GM19025 (cell line): Measurements from ENCODE around the gene MYL6.

Experiments used
- ATAC-seq: cut with Tn5 transposase; IDR thresholded peaks from one replicate; pipeline ENCODE4 v1.9.1; 2021; ENCODE audit warnings: mild to moderate bottlenecking, low read depth, moderate library complexity; ENCODE audit not compliant: unreplicated experiment

The MYL6 gene

DNA sequence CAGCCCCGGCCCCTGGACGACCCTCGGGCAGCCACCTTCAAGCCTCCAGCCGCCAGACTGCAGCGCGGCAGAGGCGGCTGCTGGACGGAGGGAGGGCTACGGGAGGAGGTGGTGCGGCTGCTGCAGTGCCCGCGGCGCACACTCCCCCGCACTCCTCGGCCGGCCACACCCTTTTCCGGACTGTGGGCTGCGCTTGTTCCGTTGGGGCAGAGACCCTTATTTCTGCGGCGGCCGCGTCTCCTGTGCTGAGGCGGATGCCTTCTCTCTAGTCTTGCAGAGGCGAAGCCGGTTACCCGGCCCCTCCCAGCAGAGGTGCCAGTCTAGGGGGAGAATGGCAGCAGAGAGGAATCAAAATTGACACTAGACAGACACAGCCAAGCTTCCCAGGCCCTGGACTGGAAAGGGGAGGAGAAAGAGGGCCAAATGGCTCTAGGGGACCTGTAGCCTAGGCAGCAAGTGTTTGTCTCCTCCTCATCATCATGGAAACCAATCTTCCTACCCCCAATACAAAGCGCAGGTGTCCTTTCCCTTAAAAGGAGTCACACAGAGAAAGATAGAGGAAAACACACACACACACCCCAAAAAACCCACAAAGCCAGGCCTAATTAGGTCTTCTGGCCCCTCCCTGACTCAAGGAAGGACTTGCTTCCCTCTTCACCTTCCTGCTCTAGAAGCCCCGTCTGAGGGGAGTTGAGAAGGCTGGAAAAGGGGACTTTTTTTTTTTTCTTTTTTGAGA is 28.8 kb upstream of the MYL6 start:
- ATAC-seq = peak; percentile 25

DNA sequence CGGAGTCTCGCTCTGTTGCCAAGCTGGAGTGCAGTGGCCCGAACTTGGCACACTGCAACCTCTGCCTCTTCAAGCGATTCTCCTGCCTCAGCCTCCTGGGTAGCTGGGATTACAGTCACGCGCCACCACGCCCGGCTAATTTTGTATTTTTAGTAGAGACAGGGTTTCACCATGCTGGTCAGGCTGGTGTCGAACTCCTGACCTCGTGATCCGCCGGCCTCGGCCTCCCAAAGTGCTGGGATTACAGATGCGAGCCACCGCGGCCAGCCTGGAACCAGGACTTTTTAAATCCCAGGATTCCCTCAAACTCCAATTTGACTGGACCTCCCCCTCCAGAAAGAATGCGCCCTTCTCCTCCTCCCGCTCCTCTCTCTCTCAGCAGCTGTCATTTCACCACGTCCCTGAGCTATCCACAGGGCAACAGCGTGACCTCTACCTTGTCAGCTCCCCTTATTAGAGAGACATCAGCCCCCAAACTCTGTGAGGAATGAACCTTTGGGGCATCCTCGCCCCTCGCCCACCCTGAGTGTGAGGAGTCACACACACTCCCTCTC is 28.1 kb upstream of the MYL6 start:
- ATAC-seq = no peak

DNA sequence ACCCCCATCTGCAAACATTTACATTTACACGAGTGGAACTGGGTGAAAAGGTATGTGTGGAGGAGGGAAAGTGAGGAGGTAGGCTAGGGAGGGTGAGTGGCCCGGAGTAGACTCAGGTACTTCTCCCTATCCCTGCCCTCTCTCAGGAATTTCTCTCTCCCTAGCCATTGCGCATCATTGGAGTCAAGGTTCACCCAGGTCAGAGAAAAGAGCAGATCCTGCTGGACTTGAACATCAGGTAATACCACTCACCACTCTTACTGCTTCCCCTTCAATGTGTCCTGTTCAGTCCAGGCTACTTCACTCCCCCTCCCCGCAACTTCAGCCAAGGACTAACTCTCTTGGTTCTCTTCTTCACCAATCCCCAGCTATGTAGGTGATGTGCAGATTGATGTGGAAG is 27.3 kb upstream of the MYL6 start:
- ATAC-seq = no peak

DNA sequence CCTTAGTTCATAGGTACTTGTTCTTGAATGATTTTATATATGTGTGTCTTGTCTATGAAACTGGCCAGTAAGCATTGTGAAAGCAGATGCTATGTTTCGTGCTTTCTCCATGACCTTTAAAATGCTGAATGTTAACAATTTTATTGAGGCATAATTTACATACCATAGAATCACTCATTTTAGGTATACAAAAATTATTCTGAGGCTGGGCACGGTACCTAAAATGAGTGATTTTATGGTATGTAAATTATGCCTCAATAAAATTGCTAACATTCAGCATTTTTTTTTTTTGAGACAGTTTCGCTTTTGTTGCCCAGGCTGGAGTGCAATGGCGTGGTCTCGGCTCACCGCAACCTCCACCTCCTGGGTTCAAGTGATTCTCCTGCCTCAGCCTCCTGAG is 23.3 kb upstream of the MYL6 start:
- ATAC-seq = no peak

DNA sequence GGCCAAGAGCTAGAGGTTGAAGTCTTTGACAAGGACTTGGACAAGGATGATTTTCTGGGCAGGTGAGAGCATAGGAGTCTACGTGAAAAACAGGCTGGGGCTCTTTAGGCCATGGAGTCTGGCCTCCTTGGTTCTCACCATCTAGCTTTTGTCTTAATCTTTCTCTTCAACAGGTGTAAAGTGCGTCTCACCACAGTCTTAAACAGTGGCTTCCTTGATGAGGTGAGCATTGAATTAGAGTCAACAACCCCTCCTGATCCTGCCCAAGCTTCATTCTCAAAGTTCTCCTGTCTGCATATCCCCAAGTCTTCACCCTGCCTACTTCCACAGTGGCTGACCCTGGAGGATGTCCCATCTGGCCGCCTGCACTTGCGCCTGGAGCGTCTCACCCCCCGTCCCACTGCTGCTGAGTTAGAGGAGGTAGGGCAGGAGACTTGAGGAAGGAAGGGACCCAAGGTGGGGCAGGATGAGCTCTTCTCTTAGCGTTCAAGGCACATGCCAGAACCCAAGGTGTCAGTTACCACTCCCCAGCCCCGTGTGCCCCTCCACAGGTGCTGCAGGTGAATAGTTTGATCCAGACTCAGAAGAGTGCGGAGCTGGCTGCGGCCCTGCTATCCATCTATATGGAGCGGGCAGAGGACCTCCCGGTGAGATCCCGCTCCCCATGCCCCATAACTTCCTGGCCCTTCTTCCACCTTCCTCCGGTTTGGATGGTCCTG is 20.1 kb upstream of the MYL6 start:
- no peak for ATAC-seq

DNA sequence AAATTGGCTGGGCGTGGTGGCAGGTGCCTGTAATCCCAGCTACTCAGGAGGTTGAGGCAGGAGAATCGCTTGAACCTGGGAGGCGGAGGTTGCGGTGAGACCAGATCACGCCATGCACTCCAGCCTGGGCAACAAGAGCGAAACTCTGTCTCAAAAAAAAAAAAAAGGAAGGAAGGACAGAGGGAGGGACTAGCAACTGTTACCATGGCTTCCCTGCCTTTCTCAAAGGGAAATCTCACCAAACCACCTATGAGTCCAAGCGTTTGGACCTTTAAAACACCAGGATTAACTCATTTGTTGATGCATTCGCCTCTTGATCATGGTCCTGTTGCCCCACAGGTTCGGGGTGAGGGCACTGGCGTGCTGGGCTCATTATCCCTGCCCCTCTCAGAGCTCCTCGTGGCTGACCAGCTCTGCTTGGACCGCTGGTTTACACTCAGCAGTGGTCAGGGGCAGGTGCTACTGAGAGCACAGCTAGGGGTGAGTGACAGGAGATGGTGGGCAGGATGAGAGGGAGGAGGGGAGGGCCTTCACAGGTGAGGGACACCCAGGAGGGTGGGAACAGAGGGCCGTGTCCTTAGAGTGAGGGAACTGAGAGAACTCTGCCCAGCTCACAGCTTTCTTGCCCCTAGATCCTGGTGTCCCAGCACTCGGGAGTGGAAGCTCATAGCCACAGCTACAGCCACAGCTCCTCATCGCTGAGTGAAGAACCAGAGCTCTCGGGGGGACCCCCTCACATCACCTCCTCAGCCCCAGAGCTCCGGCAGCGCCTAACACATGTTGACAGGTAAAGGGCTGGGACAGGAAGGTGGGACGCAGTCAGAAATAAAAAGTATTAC is 16.0 kb upstream of the MYL6 start:
- ATAC-seq = no peak

DNA sequence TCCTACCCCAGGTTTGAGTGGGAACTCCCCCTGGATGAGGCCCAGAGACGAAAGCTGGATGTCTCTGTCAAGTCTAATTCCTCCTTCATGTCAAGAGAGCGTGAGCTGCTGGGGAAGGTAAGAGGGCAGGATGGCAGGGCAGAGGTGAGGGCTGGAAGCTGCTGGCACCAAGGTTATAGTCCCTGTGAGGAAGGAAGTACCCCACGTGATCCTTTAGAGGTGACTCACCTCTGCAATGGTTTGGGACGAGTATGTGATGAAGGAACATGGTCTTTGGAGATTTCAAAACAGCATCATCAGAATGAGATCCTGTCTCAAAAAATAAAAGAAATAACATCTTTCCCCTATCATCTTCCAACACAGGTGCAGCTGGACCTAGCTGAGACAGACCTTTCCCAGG is 14.9 kb upstream of the MYL6 start:
- ATAC-seq = no peak

DNA sequence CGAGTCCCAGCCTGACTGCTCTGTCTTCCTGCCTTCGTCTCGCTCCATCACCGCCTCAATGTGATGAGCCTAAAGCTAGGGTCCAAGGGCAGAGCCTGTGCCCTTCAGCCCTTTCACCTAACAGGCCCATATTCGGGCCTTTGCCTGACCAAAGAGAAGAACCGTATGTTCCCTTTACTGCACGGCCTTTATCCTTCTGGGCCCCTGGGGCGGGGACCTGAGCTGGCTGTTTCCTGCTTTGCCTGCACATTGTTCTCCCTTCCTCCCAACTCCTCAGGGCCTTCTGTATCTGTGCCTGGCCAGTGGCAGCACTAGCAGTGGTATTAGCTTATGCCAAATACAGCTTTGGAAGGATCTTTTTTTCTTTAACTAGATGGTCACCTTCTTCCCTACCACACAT is 14.3 kb upstream of the MYL6 start:
- ATAC-seq = no peak

DNA sequence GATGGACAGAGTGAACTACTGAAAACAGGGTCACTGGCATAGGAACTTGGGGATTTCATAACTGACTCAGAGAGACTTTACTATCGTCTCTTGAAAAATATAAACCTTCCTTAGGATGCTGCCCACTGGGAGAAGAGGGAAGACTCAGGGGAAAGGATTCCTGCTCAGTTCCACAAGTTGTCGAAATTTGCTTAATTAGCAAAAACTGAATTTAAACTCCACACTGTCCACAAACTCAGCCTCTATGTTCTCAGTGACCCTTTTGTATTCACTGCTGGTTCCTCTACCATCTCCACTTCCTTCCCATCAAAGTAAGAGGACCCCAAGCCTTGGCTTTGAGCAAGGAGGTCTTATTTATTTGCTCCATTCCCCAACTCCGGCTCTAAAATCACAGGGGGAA is 12.9 kb upstream of the MYL6 start:
- no peak for ATAC-seq

DNA sequence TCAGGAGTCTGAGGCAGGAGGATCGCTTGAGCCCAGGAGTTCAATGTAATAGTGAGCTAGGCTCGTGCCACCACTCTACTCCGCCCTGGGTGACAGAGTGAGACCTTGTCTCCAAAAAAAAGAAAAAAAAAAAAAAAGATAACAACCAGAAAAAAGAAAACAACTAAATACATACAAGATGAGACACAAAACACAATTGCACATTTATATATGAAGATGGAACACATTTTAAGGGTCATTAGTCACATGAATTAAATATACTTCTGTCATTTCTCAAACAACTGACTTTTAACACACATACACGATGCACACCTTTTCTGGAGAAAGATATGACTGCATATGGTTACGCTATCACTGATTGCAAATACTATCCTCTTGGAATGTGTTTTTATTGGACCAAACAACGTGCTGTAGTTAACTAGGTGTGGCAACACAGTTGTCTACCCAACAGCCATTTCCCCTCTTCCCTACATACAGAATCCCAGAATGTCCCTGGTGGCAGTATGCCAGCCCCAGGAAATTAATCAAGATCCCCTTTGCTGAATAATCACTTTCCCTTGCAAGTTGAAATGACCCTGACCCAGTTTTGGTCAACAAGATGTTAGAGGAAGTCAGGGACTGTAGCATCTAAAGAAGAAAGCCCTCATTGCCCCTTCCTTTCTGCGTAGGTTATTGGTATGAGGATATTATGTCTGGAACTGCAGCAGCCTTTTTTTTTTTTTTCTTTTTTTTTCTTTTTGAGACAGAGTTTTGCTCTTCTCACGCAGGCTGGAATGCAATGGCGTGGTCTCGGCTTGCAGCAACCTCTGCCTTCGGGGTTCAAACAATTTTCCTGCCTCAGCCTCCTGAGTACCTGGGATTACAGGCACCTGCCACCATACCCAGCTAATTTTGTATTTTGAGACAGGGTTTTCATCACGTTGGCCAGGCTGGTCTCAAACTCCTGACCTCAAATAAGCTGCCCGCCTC is 11.4 kb upstream of the MYL6 start:
- no peak for ATAC-seq

DNA sequence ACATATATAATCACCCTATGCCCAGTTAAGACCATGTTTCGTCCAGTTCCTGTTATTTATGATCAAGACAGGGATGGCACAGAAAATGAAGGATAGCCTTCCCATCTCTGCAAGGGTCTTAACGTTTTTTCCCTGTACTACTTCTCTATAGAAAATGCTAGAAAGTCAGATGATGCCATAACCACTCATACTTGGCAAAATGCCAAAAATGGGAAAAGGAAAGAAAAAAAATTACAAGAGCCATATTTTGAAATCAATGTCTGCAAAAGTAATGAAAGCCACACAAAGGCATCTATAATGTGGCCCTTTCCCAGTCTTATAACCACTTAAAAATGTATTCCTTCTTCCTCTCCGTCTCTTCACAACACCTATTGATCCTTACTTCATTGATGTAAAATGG is 7.6 kb upstream of the MYL6 start:
- no peak for ATAC-seq

DNA sequence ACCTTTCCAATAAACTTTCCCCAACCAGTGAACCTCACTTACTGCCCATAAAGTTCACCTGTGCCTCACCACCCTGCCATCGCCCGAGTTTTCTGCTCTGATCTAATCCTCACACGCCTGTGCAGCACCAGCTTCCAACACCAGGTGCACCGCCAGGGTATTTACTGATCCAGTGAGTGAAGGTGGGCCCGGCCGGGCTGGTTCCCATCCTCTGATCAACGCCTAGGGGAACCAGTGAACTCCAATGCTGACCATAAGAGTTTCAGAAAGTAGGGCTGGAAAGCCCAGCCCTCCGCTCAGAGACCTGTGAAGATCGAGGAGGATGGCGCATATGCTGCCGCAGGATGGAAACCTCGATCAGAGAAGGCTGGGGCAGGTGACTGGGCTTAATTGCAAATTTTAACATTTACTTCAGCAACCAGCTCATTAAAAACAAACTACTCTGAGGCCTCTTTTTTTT is 6.5 kb upstream of the MYL6 start:
- ATAC-seq = peak; percentile 41

DNA sequence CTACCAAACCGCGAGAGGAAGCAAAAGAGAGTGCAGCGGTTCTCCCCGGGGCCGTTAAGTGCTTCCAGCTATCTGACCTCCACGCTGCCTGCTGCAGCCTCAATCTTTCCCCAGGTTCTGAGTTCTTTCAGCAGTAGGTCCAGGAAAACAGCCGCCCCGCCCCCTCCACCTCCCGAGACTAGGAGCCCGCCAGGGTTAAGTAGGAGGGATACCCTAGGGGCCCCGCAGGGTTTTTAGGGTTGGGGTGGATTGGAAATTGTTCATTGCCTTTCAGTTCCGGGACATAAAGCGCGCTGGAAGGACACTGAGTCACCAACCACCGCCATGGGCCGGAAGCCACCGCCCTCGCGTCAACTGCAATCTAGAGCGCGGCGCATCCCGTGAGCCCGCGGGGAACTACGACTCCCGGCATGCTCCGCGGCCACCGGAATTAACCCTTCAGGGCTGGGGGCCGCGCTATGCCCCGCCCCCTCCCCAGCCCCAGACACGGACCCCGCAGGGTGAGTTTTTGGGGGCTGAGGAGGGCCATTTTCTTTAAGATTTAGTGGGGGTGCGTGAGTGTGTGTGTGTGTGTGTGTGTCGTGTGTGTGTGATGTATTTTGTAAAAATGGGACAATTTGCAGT is 5.9 kb upstream of the MYL6 start, which contains the start of gene MYL6B:
Gene MYL6B (plus strand): TSS at position 456 of the 624 bp plus-strand sequence. CDS start 1,332 bp downstream, outside the sequence.
- ATAC-seq = peak; percentile 94

DNA sequence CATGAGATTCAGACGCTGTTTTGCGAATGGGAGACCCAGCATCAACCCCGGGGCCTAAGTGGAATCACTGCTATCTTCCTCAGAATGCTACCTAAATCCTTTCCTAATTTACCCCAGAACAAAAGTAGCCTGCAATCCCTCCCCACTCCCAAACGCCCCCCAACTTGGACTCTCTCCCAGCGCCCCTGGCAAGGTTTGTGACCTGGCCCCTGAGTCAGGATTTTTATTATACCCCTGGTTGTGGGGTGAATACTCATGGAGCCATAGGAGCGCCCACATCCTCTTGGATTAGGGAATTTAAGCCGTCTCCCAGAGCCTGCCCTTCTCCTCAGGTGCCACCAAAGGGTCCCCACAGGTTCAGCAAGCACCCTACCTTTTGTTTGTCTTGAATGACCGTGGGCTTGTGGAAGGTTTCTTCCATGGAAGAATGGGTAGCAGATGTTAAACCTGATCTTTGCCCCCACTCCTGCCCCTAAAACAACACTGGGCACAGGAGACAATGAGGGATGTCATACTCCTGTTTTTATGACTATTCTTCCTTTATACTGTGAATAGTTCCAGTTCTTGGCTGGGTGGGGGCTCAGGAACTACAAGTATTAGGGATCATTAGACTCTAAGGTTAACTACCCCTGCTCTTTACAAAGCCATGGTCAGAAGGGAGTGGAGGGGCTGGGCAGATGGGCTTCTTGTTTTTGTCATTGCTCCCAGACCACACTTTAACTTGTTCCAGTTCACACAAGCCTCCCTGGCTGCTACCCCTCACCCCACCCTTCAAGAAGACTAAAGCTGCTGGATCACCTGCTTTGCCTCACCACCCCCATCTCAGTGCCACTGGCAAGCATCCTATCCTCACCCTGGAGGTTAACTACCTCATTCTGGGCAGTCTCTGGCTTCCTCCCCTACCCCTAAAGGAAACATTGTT is 5.1 kb upstream of the MYL6 start:
- no peak for ATAC-seq

DNA sequence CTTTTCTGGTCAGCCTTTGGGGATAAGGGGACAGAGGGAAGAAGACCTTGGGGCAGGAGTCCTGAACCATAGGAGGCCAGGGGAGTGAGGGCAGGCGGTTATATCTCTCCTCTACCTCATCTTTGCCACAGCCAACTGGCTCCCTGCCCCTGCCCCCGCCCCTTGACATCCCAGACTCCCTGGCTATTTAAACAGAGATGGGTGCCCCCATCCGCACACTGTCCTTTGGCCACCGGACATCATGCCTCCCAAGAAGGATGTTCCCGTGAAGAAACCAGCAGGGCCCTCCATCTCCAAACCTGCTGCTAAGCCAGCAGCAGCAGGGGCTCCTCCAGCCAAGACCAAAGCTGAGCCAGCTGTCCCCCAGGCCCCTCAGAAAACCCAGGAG is 4.5 kb upstream of the MYL6 start:
- no peak for ATAC-seq

DNA sequence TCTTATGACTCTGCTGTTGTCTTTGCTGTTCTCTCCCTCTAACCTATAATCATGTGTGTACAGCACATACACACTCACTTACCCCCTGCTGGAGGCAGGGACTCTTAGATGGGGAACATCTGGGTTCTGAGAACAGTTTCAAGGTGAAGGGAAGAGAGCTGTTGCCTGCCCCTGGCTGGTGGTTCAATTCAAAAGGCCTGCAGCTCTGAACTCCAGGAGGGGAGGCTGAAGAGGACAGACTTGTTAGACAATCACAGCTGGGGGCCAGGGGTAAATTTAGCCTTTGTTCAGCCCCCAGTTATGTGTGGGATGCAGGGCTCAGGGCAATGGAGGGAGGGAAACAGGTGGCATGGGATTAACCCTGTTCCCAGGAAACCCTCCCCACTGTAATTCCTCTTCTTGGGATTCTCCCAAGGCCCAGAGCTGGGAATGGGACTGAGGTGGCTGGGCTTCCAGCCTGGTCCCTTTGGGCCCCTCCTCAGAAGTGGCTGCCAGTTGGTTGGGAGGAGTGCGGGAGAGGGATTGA is 3.9 kb upstream of the MYL6 start:
- no peak for ATAC-seq

DNA sequence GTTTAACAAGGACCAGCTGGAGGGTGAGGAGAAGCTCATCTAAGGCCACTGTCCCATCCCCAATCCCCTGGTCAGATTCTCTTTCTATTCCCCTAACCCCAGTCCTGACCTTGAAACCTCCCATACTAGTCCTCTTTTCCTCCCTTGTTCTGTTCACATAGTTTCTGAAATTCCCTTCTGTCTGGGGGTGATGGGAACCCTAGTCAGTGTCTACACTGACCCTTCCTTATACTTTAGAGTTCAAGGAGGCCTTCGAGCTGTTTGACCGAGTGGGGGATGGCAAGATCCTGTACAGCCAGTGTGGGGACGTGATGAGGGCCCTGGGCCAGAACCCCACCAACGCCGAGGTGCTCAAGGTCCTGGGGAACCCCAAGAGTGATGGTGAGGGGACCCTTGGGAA is 3.3 kb upstream of the MYL6 start:
- ATAC-seq = no peak

DNA sequence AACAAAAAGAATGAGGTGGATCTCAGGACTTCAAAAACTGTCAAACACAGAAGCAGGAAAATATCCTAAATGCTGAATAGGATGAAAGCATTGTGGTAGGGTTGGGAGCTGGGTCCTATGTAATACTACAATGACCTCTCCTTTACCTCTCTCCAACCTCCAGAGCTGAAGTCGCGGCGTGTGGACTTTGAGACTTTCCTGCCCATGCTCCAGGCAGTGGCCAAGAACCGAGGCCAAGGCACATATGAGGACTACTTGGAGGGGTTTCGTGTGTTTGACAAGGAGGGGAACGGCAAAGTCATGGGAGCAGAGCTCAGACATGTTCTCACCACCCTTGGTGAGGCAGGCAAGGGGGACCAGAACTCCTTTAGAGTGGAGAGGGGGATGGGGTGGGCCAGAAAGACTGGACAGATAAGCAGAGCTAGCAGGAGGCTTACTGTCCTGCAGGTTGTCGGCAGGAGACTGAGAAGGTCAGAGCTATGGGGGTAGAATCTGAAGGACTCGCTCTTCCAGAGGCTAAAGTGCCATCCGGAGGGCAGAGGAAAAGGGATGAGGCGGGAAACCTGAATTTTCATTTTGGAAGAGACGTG is 2.8 kb upstream of the MYL6 start:
- ATAC-seq = no peak
